Prostate gland (tissue), 2 donors: Measurements from ENCODE around the gene GIPC1.
"Not testable (repeated sequence)": the region's sequence is repeated elsewhere in the genome, so short reads cannot be mapped to it uniquely, and the experiment has no call there.

ENCODE experiments used
- POLR2A ChIP-seq: fragments of 450-650 bp; IDR thresholded peaks from one replicate; pipeline ENCODE4 v1.6.1; 2016; ENCODE audit warnings: antibody characterized with exemption, mild to moderate bottlenecking
- POLR2AphosphoS5 ChIP-seq: sonication (generic); formaldehyde crosslinking; IDR thresholded peaks from one replicate; pipeline ENCODE4 v1.6.1; 2017; ENCODE audit warnings: antibody characterized with exemption
- TF ChIP-seq, protein P1 (sequence below), 4 experiments: fragments of 200-600 bp in 2 of 4; fragments of 450-650 bp in 2 of 4; sonication (generic) in 2 of 4; IDR thresholded peaks; 1 replicate in 3 of 4; 2 replicates in 1 of 4; pipeline ENCODE4 v1.5.1; 2016 to 2019; ENCODE audit warnings: antibody characterized with exemption in 4 of 4, mild to moderate bottlenecking in 2 of 4, moderate library complexity in 2 of 4

DNA sequence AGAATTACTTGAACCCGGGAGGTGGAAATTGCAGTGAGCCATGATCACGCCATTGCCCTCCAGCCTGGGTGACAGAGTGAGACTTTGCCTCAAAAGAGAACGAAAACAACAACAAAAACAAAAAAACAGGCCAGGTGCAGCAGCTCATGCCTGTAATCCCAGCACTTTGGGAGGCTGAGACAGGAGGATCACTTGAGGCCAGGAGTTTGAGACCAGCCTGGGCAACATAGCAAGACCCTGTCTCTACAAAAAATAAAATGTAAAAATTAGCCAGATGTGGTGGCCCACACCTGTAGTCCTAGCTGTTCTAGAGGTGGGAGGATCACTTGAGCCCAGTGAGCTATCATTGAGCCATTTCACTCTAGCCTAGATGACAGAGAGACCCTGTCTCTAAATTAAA lies 43.6 kb downstream of the GIPC1 start:
- not testable (repeated sequence) for TF ChIP-seq POLR2AphosphoS5, POLR2A
- TF ChIP-seq, protein P1, sequence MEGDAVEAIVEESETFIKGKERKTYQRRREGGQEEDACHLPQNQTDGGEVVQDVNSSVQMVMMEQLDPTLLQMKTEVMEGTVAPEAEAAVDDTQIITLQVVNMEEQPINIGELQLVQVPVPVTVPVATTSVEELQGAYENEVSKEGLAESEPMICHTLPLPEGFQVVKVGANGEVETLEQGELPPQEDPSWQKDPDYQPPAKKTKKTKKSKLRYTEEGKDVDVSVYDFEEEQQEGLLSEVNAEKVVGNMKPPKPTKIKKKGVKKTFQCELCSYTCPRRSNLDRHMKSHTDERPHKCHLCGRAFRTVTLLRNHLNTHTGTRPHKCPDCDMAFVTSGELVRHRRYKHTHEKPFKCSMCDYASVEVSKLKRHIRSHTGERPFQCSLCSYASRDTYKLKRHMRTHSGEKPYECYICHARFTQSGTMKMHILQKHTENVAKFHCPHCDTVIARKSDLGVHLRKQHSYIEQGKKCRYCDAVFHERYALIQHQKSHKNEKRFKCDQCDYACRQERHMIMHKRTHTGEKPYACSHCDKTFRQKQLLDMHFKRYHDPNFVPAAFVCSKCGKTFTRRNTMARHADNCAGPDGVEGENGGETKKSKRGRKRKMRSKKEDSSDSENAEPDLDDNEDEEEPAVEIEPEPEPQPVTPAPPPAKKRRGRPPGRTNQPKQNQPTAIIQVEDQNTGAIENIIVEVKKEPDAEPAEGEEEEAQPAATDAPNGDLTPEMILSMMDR (IDR thresholded peaks at IDR 0.05) = not testable (repeated sequence)
